Chondrocyte (in vitro differentiated cells): Measurements from ENCODE around the gene TUT7. TPM values are rescaled to one million over a fixed set of nuclear protein-coding genes. Genes with fewer than 3 reads are reported as not detected.

Source experiments
- DNase-seq: peaks from one replicate; pipeline ENCODE4 v3.0.0; 2021; ENCODE audit warnings: mixed read lengths, low spot score
- H3K27ac Mint-ChIP-seq: one replicate; pipeline ENCODE4 v1.8.0; 2021; ENCODE audit warnings: mild to moderate bottlenecking, moderate library complexity, mixed read lengths; ENCODE audit not compliant: unreplicated experiment
- H3K27me3 Mint-ChIP-seq: 2 replicates; pipeline ENCODE4 v1.8.0; 2021; ENCODE audit warnings: low read depth, mixed read lengths
- H3K36me3 Mint-ChIP-seq: 2 replicates; pipeline ENCODE4 v1.8.0; 2021; ENCODE audit warnings: low read depth, mixed read lengths
- H3K4me1 Mint-ChIP-seq: 2 replicates; pipeline ENCODE4 v1.8.0; 2021; ENCODE audit warnings: low read depth, mild to moderate bottlenecking, mixed read lengths
- H3K4me3 Mint-ChIP-seq: one replicate; pipeline ENCODE4 v1.8.0; 2021; ENCODE audit warnings: mild to moderate bottlenecking, moderate library complexity, mixed read lengths; ENCODE audit not compliant: unreplicated experiment
- H3K9me3 Mint-ChIP-seq: 2 replicates; pipeline ENCODE4 v1.8.0; 2021; ENCODE audit warnings: low read depth, mixed read lengths
- total RNA-seq: library from RNA; stranded (reverse); gene quantifications from 3 replicates; pipeline ENCODE4 v1.2.1, GENCODE V29; 2021
- TF ChIP-seq, protein P1 (sequence below): fragments of 200-600 bp; sonication (generic); IDR thresholded peaks from 2 replicates; pipeline ENCODE4 v1.5.0; 2021; ENCODE audit warnings: antibody characterized with exemption, mild to moderate bottlenecking, moderate library complexity

Gene TUT7
- total RNA-seq, 1 donor from 2014 or later: 22.3 TPM

DNA sequence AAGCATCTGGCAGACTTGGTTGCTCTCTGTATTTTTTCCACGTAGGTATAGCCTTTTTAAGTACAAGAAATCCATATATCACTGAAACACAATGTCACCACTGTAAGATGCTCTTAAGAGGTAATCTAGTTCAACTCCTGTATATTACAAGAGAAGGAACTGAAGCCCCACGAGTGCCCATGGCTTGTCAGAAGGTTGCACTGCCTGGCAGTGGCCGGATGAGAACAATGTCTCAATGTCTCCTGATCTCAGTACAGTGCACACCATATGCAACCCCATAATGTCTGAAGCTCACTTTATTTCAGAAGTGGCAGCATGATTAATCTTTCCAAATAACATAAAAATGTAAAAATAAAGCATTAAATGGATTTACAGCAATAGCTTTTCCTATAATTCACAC lies 27.7 kb downstream of the TUT7 start:
- Mint-ChIP-seq H3K9me3 (no peaks in the 10 kb centered on the region), H3K4me3 (no peak overlapping the region), H3K36me3 (peaks cover 29% of the 10 kb centered on the region), H3K27ac (no peak overlapping the region), H3K4me1 (peaks cover 40% of the 10 kb centered on the region), H3K27me3 (no peaks in the 10 kb centered on the region)
- TF ChIP-seq, protein P1, sequence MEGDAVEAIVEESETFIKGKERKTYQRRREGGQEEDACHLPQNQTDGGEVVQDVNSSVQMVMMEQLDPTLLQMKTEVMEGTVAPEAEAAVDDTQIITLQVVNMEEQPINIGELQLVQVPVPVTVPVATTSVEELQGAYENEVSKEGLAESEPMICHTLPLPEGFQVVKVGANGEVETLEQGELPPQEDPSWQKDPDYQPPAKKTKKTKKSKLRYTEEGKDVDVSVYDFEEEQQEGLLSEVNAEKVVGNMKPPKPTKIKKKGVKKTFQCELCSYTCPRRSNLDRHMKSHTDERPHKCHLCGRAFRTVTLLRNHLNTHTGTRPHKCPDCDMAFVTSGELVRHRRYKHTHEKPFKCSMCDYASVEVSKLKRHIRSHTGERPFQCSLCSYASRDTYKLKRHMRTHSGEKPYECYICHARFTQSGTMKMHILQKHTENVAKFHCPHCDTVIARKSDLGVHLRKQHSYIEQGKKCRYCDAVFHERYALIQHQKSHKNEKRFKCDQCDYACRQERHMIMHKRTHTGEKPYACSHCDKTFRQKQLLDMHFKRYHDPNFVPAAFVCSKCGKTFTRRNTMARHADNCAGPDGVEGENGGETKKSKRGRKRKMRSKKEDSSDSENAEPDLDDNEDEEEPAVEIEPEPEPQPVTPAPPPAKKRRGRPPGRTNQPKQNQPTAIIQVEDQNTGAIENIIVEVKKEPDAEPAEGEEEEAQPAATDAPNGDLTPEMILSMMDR: no peak
- no peak for DNase-seq

DNA sequence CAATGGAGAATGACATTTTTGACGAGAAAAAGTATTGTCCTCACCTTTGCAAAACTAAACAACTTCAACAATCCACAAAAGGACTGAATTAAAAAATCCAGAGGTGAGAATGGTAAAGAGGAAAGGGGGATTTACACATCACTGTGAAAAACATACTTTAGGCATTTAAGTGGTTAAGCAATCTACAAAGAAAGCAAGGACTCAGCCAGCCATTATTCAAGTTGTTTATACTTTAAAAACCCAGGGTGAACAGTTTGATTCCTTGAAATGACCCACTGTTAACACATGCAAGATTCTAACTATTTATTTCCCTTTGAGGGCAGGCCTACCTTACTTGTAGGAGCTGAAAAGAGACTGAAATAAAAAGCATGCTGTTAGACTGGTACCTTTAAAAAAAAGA lies 29.3 kb downstream of the TUT7 start:
- TF ChIP-seq, protein P1: no peak
- DNase-seq: no peak
- no peaks in the 10 kb centered on the region for H3K27me3 Mint-ChIP-seq
- no peak overlapping the region for H3K27ac Mint-ChIP-seq
- no peak overlapping the region for H3K4me3 Mint-ChIP-seq
- peaks cover 29% of the 10 kb centered on the region for H3K36me3 Mint-ChIP-seq
- H3K4me1 Mint-ChIP-seq: peaks cover 49% of the 10 kb centered on the region
- no peaks in the 10 kb centered on the region for H3K9me3 Mint-ChIP-seq

DNA sequence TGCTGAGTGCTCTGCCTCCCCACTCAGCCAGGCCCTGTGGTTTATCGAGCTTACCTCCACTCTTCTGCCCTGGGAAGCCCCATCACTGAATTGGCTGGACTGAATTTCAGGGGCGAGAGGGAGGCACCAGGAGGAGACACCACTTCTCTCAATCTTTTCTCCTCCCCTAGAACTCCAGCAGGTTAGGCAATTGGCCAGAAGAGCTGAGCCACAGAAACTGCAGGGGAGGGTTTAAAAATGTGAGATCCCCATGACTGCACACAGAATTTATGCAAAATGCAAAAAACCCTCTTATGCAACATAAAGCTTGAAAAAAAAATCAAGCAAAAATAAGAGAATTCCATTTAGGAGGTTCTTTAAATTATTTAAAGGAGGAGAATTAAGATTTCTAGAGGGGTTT lies 29.9 kb downstream of the TUT7 start:
- H3K36me3 Mint-ChIP-seq: peaks cover 26% of the 10 kb centered on the region
- no peak overlapping the region for H3K4me3 Mint-ChIP-seq
- no peak for DNase-seq
- no peak overlapping the region for H3K27ac Mint-ChIP-seq
- H3K4me1 Mint-ChIP-seq: peaks cover 45% of the 10 kb centered on the region
- TF ChIP-seq, protein P1: no peak
- H3K27me3 Mint-ChIP-seq: no peaks in the 10 kb centered on the region
- no peaks in the 10 kb centered on the region for H3K9me3 Mint-ChIP-seq

DNA sequence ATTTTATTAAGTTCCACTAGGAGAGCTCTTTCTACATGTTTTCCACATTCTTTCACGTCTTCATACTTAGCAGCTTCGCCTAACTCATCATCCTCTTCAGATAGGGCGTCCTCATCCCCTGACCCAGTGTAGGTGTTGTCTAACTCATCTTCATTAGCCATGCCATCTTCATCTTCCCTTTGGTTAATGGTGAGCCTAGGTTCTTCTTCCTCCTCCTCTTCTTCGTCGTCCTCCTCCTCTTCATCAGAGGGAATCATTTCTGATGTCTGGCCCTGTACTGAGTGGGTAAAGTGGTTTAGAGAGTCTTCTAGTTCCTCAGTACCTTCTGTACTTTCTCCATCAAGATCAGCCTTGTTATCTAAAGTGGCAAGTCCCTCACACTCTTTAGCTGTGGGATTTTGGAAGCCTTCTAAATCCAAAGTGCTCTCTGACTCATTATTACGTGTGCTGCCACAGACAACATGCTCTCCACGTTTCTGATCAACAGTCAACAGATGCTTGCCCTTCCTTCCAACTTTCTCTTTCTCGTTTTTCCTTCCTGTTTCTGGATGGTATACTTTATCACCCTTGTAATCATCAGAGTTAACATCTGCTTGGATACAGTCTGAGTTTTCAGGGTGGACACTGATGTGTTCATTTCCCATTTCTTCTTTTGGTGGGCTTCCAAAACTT lies 31.1 kb downstream of the TUT7 start:
- H3K9me3 Mint-ChIP-seq: no peaks in the 10 kb centered on the region
- H3K27ac Mint-ChIP-seq: peak overlapping the region; percentile 2
- no peak overlapping the region for H3K4me3 Mint-ChIP-seq
- TF ChIP-seq, protein P1: no peak
- no peaks in the 10 kb centered on the region for H3K27me3 Mint-ChIP-seq
- H3K4me1 Mint-ChIP-seq: peaks cover 49% of the 10 kb centered on the region
- DNase-seq: no peak
- peaks cover 30% of the 10 kb centered on the region for H3K36me3 Mint-ChIP-seq

DNA sequence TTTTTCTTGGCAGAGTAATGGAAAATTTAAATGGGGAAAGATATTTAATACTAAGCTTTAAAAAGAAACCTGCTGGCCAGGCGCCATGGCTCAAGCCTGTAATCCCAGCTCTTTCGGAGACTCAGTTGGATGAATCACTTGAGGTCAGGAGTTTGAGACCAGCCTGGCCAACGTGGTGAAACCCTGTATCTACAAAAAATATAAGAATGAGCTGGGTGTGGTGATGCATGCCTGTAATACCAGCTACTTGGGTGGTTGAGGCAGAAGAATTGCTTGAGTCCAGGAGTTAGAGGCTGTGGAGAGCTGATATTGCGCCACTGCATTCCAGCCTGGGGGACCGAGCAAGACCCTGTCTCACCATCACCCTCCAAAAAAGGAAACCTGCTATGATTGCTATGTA lies 32.8 kb downstream of the TUT7 start:
- Mint-ChIP-seq H3K27ac (peak overlapping the region; percentile 89), H3K27me3 (no peaks in the 10 kb centered on the region), H3K36me3 (peaks cover 24% of the 10 kb centered on the region), H3K9me3 (no peaks in the 10 kb centered on the region), H3K4me3 (no peak overlapping the region), H3K4me1 (peaks cover 36% of the 10 kb centered on the region)
- no peak for DNase-seq
- TF ChIP-seq, protein P1: no peak
